Mesenchymal stem cell (in vitro differentiated cells and primary cell): ENCODE results near the gene RNF26.

Experiments used
- DNase-seq: peaks from one replicate; pipeline ENCODE4 v3.0.0-alpha.2; 2013
- H2AFZ ChIP-seq: one replicate; pipeline ENCODE4 v1.6.1; 2013; ENCODE audit warnings: low read depth, mild to moderate bottlenecking, control low read depth, inconsistent platforms, low read length, moderate library complexity
- H2AK5ac ChIP-seq: 2 replicates; pipeline ENCODE4 v1.6.1; 2013; ENCODE audit warnings: low read length, moderate library complexity, mild to moderate bottlenecking, inconsistent platforms; ENCODE audit not compliant: severe bottlenecking
- H2BK120ac ChIP-seq: one replicate; pipeline ENCODE4 v1.6.1; 2013; ENCODE audit warnings: low read depth, mild to moderate bottlenecking, inconsistent platforms, low read length, moderate library complexity
- H2BK12ac ChIP-seq, 2 experiments: one replicate each; pipeline ENCODE4 v1.6.1; 2013; ENCODE audit warnings: inconsistent platforms in 2 of 2, low read length in 2 of 2, mild to moderate bottlenecking in 2 of 2, moderate library complexity in 2 of 2, control low read depth in 1 of 2
- H2BK15ac ChIP-seq: one replicate; pipeline ENCODE4 v1.6.1; 2013; ENCODE audit warnings: mild to moderate bottlenecking, low read depth, inconsistent platforms; ENCODE audit not compliant: poor library complexity, severe bottlenecking
- H2BK5ac ChIP-seq: 2 replicates; pipeline ENCODE4 v1.6.1; 2013; ENCODE audit warnings: low read depth, mild to moderate bottlenecking, low read length, control low read depth, inconsistent platforms; ENCODE audit not compliant: poor library complexity, severe bottlenecking
- H3K14ac ChIP-seq, 2 experiments: one replicate each; pipeline ENCODE4 v1.6.1; 2013; ENCODE audit warnings: inconsistent platforms in 2 of 2, low read length in 2 of 2, control low read depth in 1 of 2, mild to moderate bottlenecking in 1 of 2, moderate library complexity in 1 of 2
- H3K18ac ChIP-seq, 2 experiments: one replicate each; pipeline ENCODE4 v1.6.1; 2013; ENCODE audit warnings: inconsistent platforms in 2 of 2, low read length in 2 of 2, control low read depth in 1 of 2, low read depth in 1 of 2, mild to moderate bottlenecking in 1 of 2
- H3K23ac ChIP-seq, 2 experiments: one replicate each; pipeline ENCODE4 v1.6.1; 2013; ENCODE audit warnings: inconsistent platforms in 2 of 2, low read length in 2 of 2, mild to moderate bottlenecking in 2 of 2, moderate library complexity in 2 of 2, control low read depth in 1 of 2
- H3K27ac ChIP-seq: 2 replicates; pipeline ENCODE4 v1.5.1; 2013; ENCODE audit warnings: mild to moderate bottlenecking, moderate library complexity, low read length, control low read depth, inconsistent platforms; ENCODE audit not compliant: poor library complexity, severe bottlenecking
- H3K27me3 ChIP-seq, 2 experiments: 2 replicates each; pipeline versions ENCODE4 v1.6.1 to v1.7.0; 2013; ENCODE audit warnings: low read length in 2 of 2, mild to moderate bottlenecking in 2 of 2, moderate library complexity in 2 of 2, control low read depth in 1 of 2, inconsistent platforms in 1 of 2; ENCODE audit not compliant: control insufficient read depth in 1 of 2, insufficient read depth in 1 of 2
- H3K36me3 ChIP-seq, 2 experiments: 2 replicates each; pipeline versions ENCODE4 v1.6.1 to v1.7.0; 2013; ENCODE audit warnings: low read length in 2 of 2, control low read depth in 1 of 2, inconsistent platforms in 1 of 2, low read depth in 1 of 2, mild to moderate bottlenecking in 1 of 2; ENCODE audit not compliant: insufficient read depth in 2 of 2, control insufficient read depth in 1 of 2
- H3K4ac ChIP-seq, 2 experiments: one replicate each; pipeline ENCODE4 v1.6.1; 2013; ENCODE audit warnings: inconsistent platforms in 2 of 2, low read length in 2 of 2, mild to moderate bottlenecking in 2 of 2, moderate library complexity in 2 of 2, control low read depth in 1 of 2, low read depth in 1 of 2
- H3K4me1 ChIP-seq: 2 replicates; pipeline ENCODE4 v1.6.1; 2013; ENCODE audit warnings: low read depth, low read length, control low read depth; ENCODE audit not compliant: control insufficient read depth, insufficient read depth
- H3K4me2 ChIP-seq: 2 replicates; pipeline ENCODE4 v1.6.1; 2013; ENCODE audit warnings: low read length, mild to moderate bottlenecking, inconsistent platforms; ENCODE audit not compliant: poor library complexity, severe bottlenecking
- H3K4me3 ChIP-seq, 2 experiments: 2 replicates each; pipeline versions ENCODE4 v1.5.1 to v1.7.0; 2013; ENCODE audit warnings: low read length in 2 of 2, mild to moderate bottlenecking in 2 of 2, control low read depth in 1 of 2, low read depth in 1 of 2; ENCODE audit not compliant: insufficient read depth in 1 of 2
- H3K79me1 ChIP-seq: replicated peaks from 2 replicates; pipeline ENCODE4 v1.6.1; 2013; ENCODE audit warnings: mild to moderate bottlenecking, control low read depth, low read length, inconsistent platforms; ENCODE audit not compliant: poor library complexity, severe bottlenecking
- H3K9ac ChIP-seq: 2 replicates; pipeline ENCODE4 v1.7.0; 2013; ENCODE audit warnings: mild to moderate bottlenecking, low read length, moderate library complexity
- H3K9me3 ChIP-seq: 2 replicates; pipeline ENCODE4 v1.7.0; 2013; ENCODE audit warnings: mild to moderate bottlenecking, low read length; ENCODE audit not compliant: control insufficient read depth
- H4K8ac ChIP-seq: one replicate; pipeline ENCODE4 v1.6.1; 2013; ENCODE audit warnings: inconsistent platforms, mild to moderate bottlenecking, low read length, moderate library complexity
- H4K91ac ChIP-seq: one replicate; pipeline ENCODE4 v1.6.1; 2013; ENCODE audit warnings: mild to moderate bottlenecking, low read length, inconsistent platforms
- WGBS: methylation state at CpG from one replicate; pipeline ENCODE4 v1.1.7; 2013; ENCODE audit warnings: mixed read lengths; 5-methylcytosine and 5-hydroxymethylcytosine counted together

Gene RNF26

DNA sequence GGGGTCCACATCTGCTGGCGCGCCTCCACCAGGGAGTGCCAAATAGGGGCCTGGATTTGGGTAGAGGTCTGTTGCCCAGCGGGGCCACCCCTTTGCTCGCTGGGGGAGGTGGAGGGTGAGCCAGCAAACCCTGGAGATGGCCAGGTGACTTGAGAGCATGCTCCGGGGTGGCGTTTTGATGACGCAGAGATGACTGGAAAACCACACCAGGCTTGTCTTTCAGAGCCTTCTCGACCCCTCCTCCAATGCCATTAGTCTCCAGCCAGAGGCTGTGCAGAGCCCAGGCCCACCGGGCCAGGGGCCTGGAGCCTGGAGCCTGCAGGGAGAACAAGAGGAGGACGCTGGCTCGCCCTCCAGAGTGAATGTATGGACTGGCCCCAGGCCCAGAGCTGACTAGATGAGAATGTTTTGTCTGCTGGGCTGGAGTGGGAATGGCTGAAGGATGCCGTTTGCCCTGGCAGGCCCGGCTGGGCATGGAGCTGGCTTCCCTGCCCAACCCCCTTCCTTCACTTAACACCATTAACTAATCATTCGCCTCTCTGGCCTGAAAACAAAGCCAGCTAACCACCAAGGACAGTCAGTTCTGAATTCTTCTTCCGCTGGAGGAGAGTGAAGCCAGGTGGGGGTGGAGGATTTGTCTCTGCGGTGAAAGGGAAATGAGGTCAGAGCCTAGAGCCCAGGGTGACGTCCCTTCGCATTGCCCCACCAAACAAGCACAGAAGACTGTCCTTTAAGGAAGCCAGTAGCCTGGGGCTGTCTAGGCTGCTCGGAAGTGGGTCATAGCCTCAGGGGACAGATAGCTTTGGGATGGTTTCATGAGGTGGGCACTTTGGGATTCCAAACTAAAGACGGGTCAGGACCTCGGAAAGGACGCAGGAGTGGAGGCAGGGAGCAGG lies 15.8 kb upstream of the RNF26 start:
- no peak overlapping the region for H3K4me3 ChIP-seq
- peaks cover 0 to 40% of the 10 kb centered on the region in 2 experiments for H3K27me3 ChIP-seq
- H2BK12ac ChIP-seq, result peak overlapping the region in 1 of 2 experiments; percentile 85
- H3K18ac ChIP-seq, result peak overlapping the region; percentile 59 to 81
- no peak overlapping the region for H3K9ac ChIP-seq
- no peak overlapping the region for H3K23ac ChIP-seq
- DNase-seq, result peak; percentile 91
- H2BK5ac ChIP-seq, result no peak overlapping the region
- H2BK120ac ChIP-seq, result no peak overlapping the region
- H3K79me1 ChIP-seq, result peaks cover 16% of the 10 kb centered on the region
- no peak overlapping the region for H2BK15ac ChIP-seq
- peak overlapping the region; percentile 12 for H3K4me2 ChIP-seq
- H2AFZ ChIP-seq, result no peak overlapping the region
- peak overlapping the region; percentile 31 for H3K27ac ChIP-seq
- H4K8ac ChIP-seq, result peak overlapping the region; percentile 81
- peak overlapping the region in 1 of 2 experiments; percentile 5 for H3K4ac ChIP-seq
- H4K91ac ChIP-seq, result peak overlapping the region; percentile 83
- H2AK5ac ChIP-seq, result peak overlapping the region; percentile 31
- H3K9me3 ChIP-seq, result no peaks in the 10 kb centered on the region
- peaks cover 0 to 12% of the 10 kb centered on the region in 2 experiments for H3K36me3 ChIP-seq
- 36% methylated on average over 16 of the region's 22 CpGs for WGBS
- H3K14ac ChIP-seq, result peak overlapping the region in 1 of 2 experiments; percentile 20
- H3K4me1 ChIP-seq, result peaks cover 54% of the 10 kb centered on the region

- Histone ChIP-seq H3K4me3 (no peak overlapping the region), H2BK120ac (peak overlapping the region; percentile 46), H4K91ac (peak overlapping the region; percentile 83), H2AK5ac (peak overlapping the region; percentile 52), H3K27ac (peak overlapping the region; percentile 31), H3K9me3 (no peaks in the 10 kb centered on the region), H2BK12ac (peak overlapping the region; percentile 73 to 85), H3K79me1 (peaks cover 15% of the 10 kb centered on the region), H3K14ac (no peak overlapping the region), H3K23ac (no peak overlapping the region), H4K8ac (peak overlapping the region; percentile 81), H3K4ac (peak overlapping the region; percentile 5), H2AFZ (no peak overlapping the region), H3K27me3 (peaks cover 0 to 40% of the 10 kb centered on the region in 2 experiments), H3K4me1 (peaks cover 54% of the 10 kb centered on the region), H3K4me2 (no peak overlapping the region), H2BK15ac (peak overlapping the region; percentile 73), H3K18ac (peak overlapping the region; percentile 59 to 81), H3K9ac (no peak overlapping the region), H2BK5ac (no peak overlapping the region), H3K36me3 (peaks cover 0 to 10% of the 10 kb centered on the region in 2 experiments)
- DNase-seq, result no peak
- WGBS, result 71% methylated on average over 8 of the region's 8 CpGs
Measured at GRCh38 chr11:119319136-119319699, 15.1 kb upstream of the RNF26 start.

DNA sequence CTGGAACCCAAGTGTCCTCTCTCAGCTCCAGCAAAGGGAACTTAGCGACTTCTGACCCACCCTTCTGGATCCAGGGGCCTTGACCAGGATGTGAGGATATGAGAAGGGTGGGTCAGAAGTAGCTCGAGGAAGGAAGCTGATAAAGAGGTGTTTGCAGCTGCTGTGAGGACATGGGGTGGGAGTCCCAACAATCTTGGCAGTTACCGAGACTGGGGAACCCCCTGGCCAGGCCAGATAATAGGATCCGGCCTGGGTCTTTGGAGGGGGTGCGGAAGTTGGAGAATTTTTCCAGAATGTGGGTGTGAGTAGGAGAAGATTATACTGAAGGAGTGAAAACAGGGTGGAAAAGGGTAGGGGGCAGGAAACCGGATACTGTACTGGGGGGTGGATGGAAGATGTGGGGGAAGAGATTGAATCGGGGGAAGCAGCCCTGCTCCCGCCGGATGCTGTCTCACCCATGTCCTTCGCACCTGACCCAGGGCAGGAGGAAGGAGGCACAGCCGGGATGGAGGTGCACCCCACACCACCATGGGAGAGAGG lies 14.6 kb upstream of the RNF26 start:
- H4K8ac ChIP-seq, result no peak overlapping the region
- peak overlapping the region; percentile 16 for H2AK5ac ChIP-seq
- peak overlapping the region in 1 of 2 experiments; percentile 58 for H3K18ac ChIP-seq
- peaks cover 0 to 4% of the 10 kb centered on the region in 2 experiments for H3K36me3 ChIP-seq
- no peak overlapping the region for H3K4me3 ChIP-seq
- H2BK15ac ChIP-seq, result no peak overlapping the region
- no peak overlapping the region for H3K23ac ChIP-seq
- peak overlapping the region; percentile 45 to 73 for H2BK12ac ChIP-seq
- peak overlapping the region; percentile 46 for H2BK120ac ChIP-seq
- no peak overlapping the region for H2BK5ac ChIP-seq
- no peak overlapping the region for H3K27ac ChIP-seq
- peaks cover 10% of the 10 kb centered on the region for H3K79me1 ChIP-seq
- DNase-seq, result no peak
- no peaks in the 10 kb centered on the region for H3K9me3 ChIP-seq
- no peak overlapping the region for H3K14ac ChIP-seq
- H4K91ac ChIP-seq, result no peak overlapping the region
- no peak overlapping the region for H2AFZ ChIP-seq
- WGBS, result 73% methylated on average over 11 of the region's 11 CpGs
- peaks cover 0 to 36% of the 10 kb centered on the region in 2 experiments for H3K27me3 ChIP-seq
- H3K4me2 ChIP-seq, result no peak overlapping the region
- H3K9ac ChIP-seq, result no peak overlapping the region
- peaks cover 51% of the 10 kb centered on the region for H3K4me1 ChIP-seq
- no peak overlapping the region for H3K4ac ChIP-seq
